Progenitor cell of endocrine pancreas (in vitro differentiated cells): ENCODE measurements around the gene FZR1. TPM values are rescaled to one million over a fixed set of nuclear protein-coding genes. Genes with fewer than 3 reads are reported as not detected.

Experiments
- DNase-seq: peaks from one replicate; pipeline ENCODE4 v3.0.0; 2021; ENCODE audit warnings: low spot score; ENCODE audit not compliant: unreplicated experiment
- H3K27ac Mint-ChIP-seq: 2 replicates; pipeline ENCODE4 v1.8.0; 2021; ENCODE audit warnings: mild to moderate bottlenecking, moderate library complexity, mixed read lengths
- H3K27me3 Mint-ChIP-seq: 2 replicates; pipeline ENCODE4 v1.8.0; 2021; ENCODE audit warnings: mixed read lengths
- H3K36me3 Mint-ChIP-seq: 2 replicates; pipeline ENCODE4 v1.8.0; 2022; ENCODE audit warnings: mixed read lengths; ENCODE audit not compliant: insufficient read depth
- H3K4me1 Mint-ChIP-seq: 2 replicates; pipeline ENCODE4 v1.8.0; 2021; ENCODE audit warnings: low read depth, mixed read lengths
- H3K4me3 Mint-ChIP-seq: 2 replicates; pipeline ENCODE4 v1.8.0; 2021; ENCODE audit warnings: low read depth, mild to moderate bottlenecking, moderate library complexity, mixed read lengths
- H3K9me3 Mint-ChIP-seq: 2 replicates; pipeline ENCODE4 v1.8.0; 2021; ENCODE audit warnings: low read depth, mixed read lengths
- CTCF ChIP-seq: fragments of 200-600 bp; sonication (generic); IDR thresholded peaks from one replicate; pipeline ENCODE4 v1.5.0; 2021; ENCODE audit warnings: antibody characterized with exemption, mild to moderate bottlenecking; ENCODE audit not compliant: unreplicated experiment
- total RNA-seq: library from RNA; stranded (reverse); gene quantifications from 2 replicates; pipeline ENCODE4 v1.2.1, GENCODE V29; 2021

FZR1 gene
- total RNA-seq, 1 donor from 2014 or later = 70.5 TPM

DNA sequence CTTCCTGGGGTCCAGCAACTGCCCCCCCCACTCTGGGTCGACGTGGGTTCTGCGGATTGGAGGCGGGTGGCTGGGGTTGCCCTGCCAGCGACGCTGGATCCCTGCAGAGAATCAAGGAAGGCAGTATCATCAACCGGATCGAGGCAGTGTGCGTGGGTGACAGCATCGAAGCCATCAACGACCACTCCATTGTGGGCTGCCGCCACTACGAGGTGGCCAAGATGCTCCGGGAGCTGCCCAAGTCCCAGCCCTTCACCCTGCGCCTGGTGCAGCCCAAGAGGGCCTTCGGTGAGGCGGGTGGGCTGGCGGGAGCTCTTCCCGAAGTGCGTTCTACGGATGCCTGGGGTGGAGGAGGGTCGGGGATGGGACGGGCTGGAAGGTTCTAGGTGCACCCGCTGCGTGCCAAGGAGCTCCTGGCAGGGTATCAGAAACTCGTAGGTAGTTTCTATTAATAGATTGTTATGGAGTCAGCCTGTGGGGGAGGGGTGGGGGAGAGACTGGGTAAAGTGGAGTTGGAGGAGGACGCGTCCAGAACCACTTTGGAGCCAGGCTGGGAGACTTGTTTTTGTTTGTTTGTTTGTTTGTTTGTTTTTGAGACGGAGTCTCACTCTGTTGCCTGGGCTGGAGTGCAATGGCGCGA is 80.7 kb downstream of the FZR1 start:
- no peak for DNase-seq
- Mint-ChIP-seq H3K27me3 (peaks cover 44% of the 10 kb centered on the region), H3K36me3 (no peaks in the 10 kb centered on the region), H3K4me3 (no peak overlapping the region), H3K4me1 (no peaks in the 10 kb centered on the region), H3K27ac (no peak overlapping the region), H3K9me3 (no peaks in the 10 kb centered on the region)
- no peak for TF ChIP-seq CTCF

Other genes with a start within 250 kb of the FZR1 start
- 4.5 and 6.8 TPM in 2 replicates for gene NFIC, start 139.7 kb upstream of the FZR1 start, total RNA-seq
- gene SMIM24, start 25.8 kb upstream of the FZR1 start, total RNA-seq = 1.3 and 1.6 TPM in 2 replicates
- gene SMIM44, start 22.9 kb upstream of the FZR1 start, total RNA-seq = not detected in 2 replicates
- 9.4 and 9.9 TPM in 2 replicates for gene DOHH, start 5.6 kb upstream of the FZR1 start, total RNA-seq
- 3.8 and 4.0 TPM in 2 replicates for gene TEKTIP1, start 32.9 kb downstream of the FZR1 start, total RNA-seq
- gene MFSD12, start 51.3 kb downstream of the FZR1 start, total RNA-seq = 71.5 and 75.1 TPM in 2 replicates
- gene HMG20B, start 66.6 kb downstream of the FZR1 start, total RNA-seq = 72.8 and 79.7 TPM in 2 replicates
- not detected in 2 replicates for gene GIPC3, start 79.2 kb downstream of the FZR1 start, total RNA-seq
- not detected in 2 replicates for gene TBXA2R, start 100.6 kb downstream of the FZR1 start, total RNA-seq
- 33.4 and 43.9 TPM in 2 replicates for gene CACTIN, start 120.5 kb downstream of the FZR1 start, total RNA-seq
- gene PIP5K1C, start 194.2 kb downstream of the FZR1 start, total RNA-seq = 49.7 and 51.7 TPM in 2 replicates
- 36.3 and 40.7 TPM in 2 replicates for gene TJP3, start 202.1 kb downstream of the FZR1 start, total RNA-seq